ENCODE results near the gene ENPP3.
A peak's percentile ranks its signal among the peaks of the same experiment; 100 is the strongest.

ENPP3 gene

DNA sequence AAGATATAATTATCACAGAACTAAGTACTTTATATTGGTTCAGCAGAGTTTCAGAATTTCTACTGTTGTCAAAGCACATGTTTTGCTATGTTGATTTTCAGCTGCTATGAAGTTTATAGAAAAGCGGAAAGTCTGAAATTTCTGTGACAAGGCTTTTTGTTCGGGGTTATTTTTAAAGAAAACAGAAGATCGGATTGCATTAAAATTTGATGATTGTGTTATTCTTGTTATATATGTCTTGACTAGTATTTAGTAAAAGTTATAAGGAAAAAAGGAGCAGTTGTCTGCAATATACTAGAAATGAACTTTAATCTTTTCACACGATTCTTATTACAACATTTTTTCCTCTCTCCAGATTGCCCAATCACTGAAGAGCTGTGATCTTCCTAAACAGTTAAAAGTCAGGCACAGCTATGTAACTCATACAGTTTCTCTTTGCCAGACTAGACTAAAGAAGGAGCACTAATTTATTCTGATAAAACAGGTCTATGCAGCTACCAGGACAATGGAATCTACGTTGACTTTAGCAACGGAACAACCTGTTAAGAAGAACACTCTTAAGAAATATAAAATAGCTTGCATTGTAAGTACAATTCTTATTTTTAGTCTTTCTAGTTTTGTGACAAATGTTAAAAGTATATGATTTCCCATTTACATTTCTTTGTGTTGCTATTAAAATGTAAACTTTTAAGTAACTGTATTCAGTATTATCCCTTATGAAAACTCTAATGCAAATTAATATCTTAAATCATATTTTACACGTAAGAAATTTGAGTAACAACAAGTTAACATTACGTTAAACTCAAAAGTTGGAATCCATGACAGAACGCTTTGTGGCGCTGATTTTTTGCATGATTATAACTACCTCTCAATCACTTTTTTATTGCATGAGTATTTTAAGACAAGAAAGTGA, at the start of gene ENPP3:
ENPP3 (plus strand) TSS at position 423 of the 913 bp plus-strand sequence; CDS start at position 506, 83 bp downstream.
- TF ChIP-seq JUND (IDR thresholded peaks at IDR 0.05; ENCODE audit: low read depth) = no peak
- DNase-seq (ENCODE audit: low read depth in 1 of 2, low spot score in 1 of 2) = no peak

DNA sequence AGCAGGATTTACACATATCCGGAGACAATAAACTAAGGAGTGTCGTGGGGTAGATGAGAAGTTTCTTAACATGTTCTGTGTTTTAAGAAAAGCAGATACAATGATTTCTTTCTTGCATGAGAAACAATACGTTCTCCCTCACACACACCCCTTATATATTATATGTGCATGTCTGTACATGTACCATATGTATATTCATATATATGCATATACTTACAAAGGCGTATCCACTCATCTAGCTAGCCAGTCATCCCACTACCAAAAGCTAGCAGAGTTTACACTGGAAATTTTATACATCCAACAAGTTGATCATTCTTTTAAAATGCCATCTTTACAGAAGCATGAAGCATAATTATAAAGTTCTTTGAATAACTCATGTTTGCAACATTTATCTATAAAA, 49.2 kb upstream of the ENPP3 start:
- no peak for DNase-seq (ENCODE audit: low read depth in 1 of 2, low spot score in 1 of 2)
- in situ Hi-C loops (cut with HindIII; ENCODE audit: low pct_unique_long_range_greater_than_20kb, low sequenced_read_pairs) = no loop called here
- TF ChIP-seq JUND (IDR thresholded peaks at IDR 0.05; ENCODE audit: low read depth) = no peak

More for the DNA sequence above, at the start of gene ENPP3:
- in situ Hi-C loops (cut with HindIII; ENCODE audit: low pct_unique_long_range_greater_than_20kb, low sequenced_read_pairs) = no loop called here

DNA sequence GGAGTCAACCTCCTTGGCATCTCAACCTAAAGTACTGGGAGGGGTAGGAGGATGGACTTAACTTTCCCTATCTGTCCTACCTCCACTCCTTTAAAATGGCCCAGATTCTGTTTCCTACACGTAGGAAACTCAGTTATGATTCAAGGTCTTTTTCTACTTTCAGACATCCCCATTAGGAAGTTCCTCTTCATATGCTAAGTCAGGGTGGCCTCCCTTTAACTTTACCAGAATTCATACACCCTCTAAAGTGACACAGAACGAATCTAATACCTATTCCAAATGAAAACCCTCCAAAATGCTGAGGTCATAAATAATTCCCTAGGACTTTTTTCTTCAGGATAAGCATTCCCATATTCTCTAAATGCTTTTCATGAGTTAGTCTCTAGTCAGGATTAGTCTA, 48.5 kb upstream of the ENPP3 start:
- in situ Hi-C loops (cut with HindIII; ENCODE audit: low pct_unique_long_range_greater_than_20kb, low sequenced_read_pairs) = no loop called here
- DNase-seq (ENCODE audit: low read depth in 1 of 2, low spot score in 1 of 2) = no peak
- no peak for TF ChIP-seq JUND (IDR thresholded peaks at IDR 0.05; ENCODE audit: low read depth)

DNA sequence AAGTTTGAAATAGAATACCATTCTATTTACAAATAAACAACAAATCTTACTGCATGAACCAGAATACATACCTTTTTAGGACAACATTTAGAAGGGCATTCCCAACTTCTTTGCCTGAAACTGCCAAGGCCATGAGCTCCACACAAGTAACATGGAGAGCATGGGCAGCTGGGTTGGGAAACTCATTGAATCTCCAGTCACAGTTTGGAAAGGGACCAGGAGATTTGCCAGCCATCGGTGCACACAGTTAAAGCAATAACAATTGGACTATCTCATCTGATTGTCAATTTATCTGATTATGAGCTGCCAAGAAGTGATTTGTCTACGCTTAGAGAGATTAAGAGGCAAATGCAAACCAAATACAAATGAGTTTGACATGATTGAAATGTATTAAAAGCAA, 44.2 kb upstream of the ENPP3 start:
- TF ChIP-seq JUND (IDR thresholded peaks at IDR 0.05; ENCODE audit: low read depth) = no peak
- in situ Hi-C loops (cut with HindIII; ENCODE audit: low pct_unique_long_range_greater_than_20kb, low sequenced_read_pairs) = no loop called here
- no peak for DNase-seq (ENCODE audit: low read depth in 1 of 2, low spot score in 1 of 2)

DNA sequence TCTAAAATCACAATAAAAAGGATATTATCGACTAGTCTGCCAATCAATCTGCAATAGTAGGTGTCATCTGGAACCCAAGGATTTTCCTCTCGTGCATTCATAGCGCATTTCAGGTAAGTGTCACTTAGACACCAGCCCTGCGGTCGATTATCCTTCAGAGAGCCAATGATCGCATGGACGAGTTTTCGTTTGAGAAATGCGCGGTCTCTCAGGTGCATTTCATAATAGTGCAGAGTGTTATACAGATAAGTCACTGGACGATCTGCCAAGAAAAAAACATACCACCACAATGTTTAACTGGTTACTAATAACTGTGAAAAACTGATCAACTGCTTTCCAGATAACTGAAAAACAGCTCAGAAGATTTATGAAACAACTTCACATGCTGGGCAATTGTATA, 43.0 kb upstream of the ENPP3 start:
- in situ Hi-C loops (cut with HindIII; ENCODE audit: low pct_unique_long_range_greater_than_20kb, low sequenced_read_pairs) = no loop called here
- no peak for DNase-seq (ENCODE audit: low read depth in 1 of 2, low spot score in 1 of 2)
- TF ChIP-seq JUND (IDR thresholded peaks at IDR 0.05; ENCODE audit: low read depth) = no peak

DNA sequence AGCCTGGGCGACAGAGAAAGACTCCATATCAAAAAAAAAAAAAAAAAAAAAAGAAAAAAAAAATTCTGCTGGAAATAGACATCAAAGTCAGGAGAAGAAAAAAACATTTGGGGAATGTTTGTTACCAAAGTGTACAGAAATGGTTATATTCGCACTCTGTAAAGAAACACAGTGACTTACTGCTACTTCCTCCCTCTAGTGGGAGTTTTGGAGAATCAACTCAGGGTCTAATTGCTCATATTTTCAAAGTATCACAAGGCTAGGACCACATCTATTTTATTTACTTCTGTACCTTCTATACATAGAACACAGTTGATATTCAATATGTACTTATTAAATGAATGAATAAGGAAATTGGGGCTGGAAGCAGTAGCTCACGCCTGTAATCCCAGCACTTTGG, 39.7 kb upstream of the ENPP3 start:
- in situ Hi-C loops (cut with HindIII; ENCODE audit: low pct_unique_long_range_greater_than_20kb, low sequenced_read_pairs) = no loop called here
- peak in 1 of 2 experiments; percentile 20 for DNase-seq (ENCODE audit: low read depth in 1 of 2, low spot score in 1 of 2)
- no peak for TF ChIP-seq JUND (IDR thresholded peaks at IDR 0.05; ENCODE audit: low read depth)

DNA sequence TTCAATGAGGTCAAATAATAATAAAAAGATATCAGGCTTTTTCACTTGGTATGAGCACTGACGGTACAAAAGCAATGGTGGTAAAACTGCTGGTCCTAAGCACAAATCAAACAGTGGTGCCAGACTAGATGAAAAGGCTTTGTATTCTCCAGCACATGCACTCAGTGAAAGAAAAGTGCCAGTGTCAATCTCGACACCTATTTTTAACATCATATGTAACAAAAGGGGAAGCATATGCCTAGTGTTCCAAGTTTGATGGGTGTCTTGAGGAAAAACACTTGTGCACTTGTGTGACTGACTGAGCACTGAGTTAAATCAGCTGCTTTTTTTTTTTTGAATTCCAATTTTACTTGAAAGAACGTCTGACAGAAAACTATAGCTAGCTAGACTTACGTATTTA, 36.4 kb upstream of the ENPP3 start:
- no peak for TF ChIP-seq JUND (IDR thresholded peaks at IDR 0.05; ENCODE audit: low read depth)
- no peak for DNase-seq (ENCODE audit: low read depth in 1 of 2, low spot score in 1 of 2)
- in situ Hi-C loops (cut with HindIII; ENCODE audit: low pct_unique_long_range_greater_than_20kb, low sequenced_read_pairs) = no loop called here

DNA sequence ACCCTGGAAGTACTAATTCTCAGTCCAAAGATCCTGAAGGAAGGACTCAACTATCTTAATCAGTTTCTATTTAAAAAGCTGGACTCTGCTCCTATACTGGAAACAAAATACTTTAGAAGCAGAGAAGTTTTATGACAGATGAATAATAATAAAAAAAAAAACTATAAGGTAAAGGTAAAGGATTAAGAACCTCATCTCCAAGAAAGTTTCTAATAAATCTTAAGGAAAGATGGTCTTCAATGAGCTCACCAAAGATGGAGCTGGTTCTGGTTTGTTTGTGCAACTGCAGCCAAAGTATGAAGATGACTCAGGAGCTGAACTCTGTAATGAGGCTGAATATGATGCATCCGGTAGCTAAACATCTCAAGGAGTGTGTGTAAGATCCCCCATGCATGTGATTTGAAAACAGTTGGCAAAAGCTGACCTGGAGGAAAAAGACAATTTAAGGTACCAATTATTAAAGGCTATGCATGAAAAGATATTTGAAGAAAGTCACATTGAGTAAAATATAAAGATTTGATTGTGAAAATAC, 34.3 kb upstream of the ENPP3 start:
- TF ChIP-seq JUND (IDR thresholded peaks at IDR 0.05; ENCODE audit: low read depth) = no peak
- DNase-seq (ENCODE audit: low read depth in 1 of 2, low spot score in 1 of 2) = no peak
- in situ Hi-C loops (cut with HindIII; ENCODE audit: low pct_unique_long_range_greater_than_20kb, low sequenced_read_pairs) = no loop called here

DNA sequence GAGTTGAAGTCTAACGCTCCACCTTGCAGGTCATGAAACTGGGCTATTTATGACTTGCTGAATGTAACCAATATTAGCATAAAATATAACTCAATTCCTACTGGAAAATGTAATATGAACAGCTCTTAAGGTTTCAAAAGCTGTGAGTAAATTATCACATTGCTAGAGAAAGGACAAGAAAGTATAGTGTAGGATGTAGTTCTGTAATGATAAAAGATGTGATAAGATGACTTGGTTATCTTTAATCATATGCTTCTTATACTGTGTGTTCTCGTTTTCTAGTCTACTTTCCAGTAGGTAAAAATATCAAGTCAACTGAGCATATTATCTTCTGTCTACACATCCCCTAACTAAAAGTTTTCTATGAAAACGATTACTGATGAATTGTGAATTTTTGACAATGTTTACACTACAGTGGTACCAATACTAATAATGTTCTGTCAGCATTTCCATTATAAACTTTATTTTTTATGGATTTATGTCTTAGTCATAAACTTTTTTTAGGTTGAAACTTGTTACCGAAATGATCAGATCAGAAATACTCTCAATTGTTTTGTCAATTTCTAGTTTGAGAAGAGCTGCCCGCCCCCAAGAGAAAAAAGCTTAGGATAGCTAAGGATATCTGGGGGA, 23.7 kb upstream of the ENPP3 start:
- in situ Hi-C loops (cut with HindIII; ENCODE audit: low pct_unique_long_range_greater_than_20kb, low sequenced_read_pairs) = no loop called here
- TF ChIP-seq JUND (IDR thresholded peaks at IDR 0.05; ENCODE audit: low read depth) = no peak
- no peak for DNase-seq (ENCODE audit: low read depth in 1 of 2, low spot score in 1 of 2)

DNA sequence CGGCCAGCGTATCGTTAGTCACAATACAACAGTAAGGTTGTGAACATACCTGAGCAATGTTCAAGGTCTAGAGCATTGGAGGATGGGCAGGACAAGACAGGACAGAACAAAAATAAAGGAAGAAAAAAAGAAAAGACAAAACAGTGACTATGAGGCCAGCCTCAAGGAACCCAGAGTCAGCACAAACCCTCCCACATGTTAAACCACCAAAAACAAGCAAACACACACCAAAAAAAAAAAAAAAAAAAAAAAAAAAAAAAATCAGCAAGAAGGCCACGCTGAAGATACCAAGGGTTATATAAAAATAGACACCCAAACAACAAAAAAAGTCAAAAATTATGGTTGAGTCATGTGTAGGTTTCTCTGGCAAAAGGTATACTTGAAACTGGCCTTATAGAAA, 21.8 kb upstream of the ENPP3 start:
- in situ Hi-C loops (cut with HindIII; ENCODE audit: low pct_unique_long_range_greater_than_20kb, low sequenced_read_pairs) = no loop called here
- TF ChIP-seq JUND (IDR thresholded peaks at IDR 0.05; ENCODE audit: low read depth) = no peak
- no peak for DNase-seq (ENCODE audit: low read depth in 1 of 2, low spot score in 1 of 2)

DNA sequence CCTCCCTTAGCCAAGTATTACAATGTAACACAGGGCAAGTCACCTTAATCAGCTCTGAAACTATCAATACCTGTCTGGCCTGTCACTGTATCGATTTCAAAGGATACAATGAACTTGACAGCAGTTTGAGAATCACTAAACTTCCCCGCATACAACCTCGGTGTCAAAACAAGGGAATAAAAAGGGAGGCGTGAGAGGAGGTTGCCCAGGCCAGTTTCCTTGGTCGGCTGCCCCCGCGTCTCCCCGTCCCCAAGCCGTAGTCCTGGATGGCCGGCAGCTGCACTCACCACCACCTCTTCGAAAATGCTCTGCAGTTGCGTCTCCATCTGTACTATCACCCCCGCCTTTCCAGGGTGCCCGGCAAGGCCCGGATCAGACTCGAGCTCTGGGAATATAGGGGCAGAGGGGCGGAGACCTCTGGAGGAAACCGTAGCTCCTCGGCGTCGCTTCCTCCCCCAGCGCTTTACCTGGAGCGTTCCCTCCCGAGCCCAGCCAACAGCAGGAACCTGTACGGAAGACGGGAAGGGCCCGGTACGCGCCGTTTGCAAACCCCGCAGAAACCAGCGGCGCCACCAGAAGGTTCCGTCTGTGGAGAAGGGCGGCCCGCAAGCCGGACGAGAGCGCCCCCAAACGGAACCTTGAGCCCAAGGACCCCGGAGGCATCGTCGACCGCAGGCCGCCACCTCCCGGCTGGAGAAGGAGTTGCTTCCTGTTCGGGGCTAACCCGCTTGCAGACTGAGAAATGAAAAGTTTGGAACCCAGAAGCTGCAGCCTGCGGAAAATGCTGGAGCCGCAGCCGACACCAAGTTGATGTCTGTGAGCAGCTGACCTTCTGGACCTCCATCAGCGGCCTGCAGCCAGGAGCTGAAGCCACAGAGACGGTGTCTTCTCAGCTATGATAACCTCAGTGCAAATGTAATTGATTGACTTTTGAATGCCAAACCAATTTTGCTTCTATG, 9.1 kb upstream of the ENPP3 start, which contains the start of gene MED23:
MED23 (minus strand) TSS at position 519 of the 959 bp plus-strand sequence; CDS start at position 326, 193 bp downstream.
- peak; percentile 23 to 95 for DNase-seq (ENCODE audit: low read depth in 1 of 2, low spot score in 1 of 2)
- in situ Hi-C loops (cut with HindIII; ENCODE audit: low pct_unique_long_range_greater_than_20kb, low sequenced_read_pairs) = no loop called here
- no peak for TF ChIP-seq JUND (IDR thresholded peaks at IDR 0.05; ENCODE audit: low read depth)

DNA sequence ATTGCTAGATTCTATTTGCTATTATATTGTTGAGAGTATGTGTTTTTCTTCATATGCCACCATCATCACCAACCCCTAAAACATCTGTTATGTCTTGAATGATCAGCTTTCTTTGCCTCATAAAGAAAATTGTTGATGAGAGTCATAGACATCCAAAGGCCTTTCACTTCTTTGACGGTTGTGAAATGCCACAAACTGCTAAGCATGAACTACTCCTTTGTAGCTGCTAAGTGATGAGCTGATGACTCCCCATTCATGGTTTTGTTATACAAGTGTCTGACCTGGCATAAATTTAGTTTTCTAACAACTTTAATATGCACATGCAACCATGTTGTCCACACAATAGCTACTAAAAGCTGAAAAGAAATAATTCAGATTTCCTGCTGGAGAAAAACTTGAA, 8.4 kb upstream of the ENPP3 start:
- TF ChIP-seq JUND (IDR thresholded peaks at IDR 0.05; ENCODE audit: low read depth) = no peak
- DNase-seq (ENCODE audit: low read depth in 1 of 2, low spot score in 1 of 2) = no peak
- in situ Hi-C loops (cut with HindIII; ENCODE audit: low pct_unique_long_range_greater_than_20kb, low sequenced_read_pairs) = no loop called here
